Measurements from ENCODE around the gene ACSL5.

GRCh38 chr10:112330162-112330561 is 43.8 kb upstream of the ACSL5 start:
- TF ChIP-seq CTCF (conservative IDR thresholded peaks at IDR 0.05) (no peak), ZFX (IDR thresholded peaks at IDR 0.05) (no peak)
